HCT116 (cell line): ENCODE measurements around the gene YTHDC2. TPM values are rescaled to one million over a fixed set of nuclear protein-coding genes. Genes with fewer than 3 reads are reported as not detected.

Experiments
- ATAC-seq: fragments of 200-7000 bp; cut with Tn5 transposase; 2 replicates; pipeline ENCODE4 v1.9.1; 2020; ENCODE audit warnings: mild to moderate bottlenecking, moderate library complexity
- BruUV-seq: library from RNA; stranded (reverse); fragments of 400-500 nt; replicated peaks from 2 replicates; lab custom pipeline; 2021; lab: Mats Ljungman, UMichigan
- CTCF ChIA-PET: fragments of 300-600 bp; sonication (Branson Sonifier 250); formaldehyde crosslinking; loops from one replicate; lab custom pipeline; 2021; ENCODE audit warnings: antibody characterized with exemption; lab: Charles Lee
- POLR2A ChIA-PET: fragments of 300-600, 350-600 bp; sonication (Branson Sonifier 250); formaldehyde crosslinking; loops from one replicate; lab custom pipeline; 2021; ENCODE audit warnings: antibody characterized with exemption; lab: Charles Lee
- RAD21 ChIA-PET, 2 experiments: fragments of 300-600 bp; sonication (Branson Sonifier 250); formaldehyde crosslinking; loops; one replicate each; lab custom pipeline; 2023; ENCODE audit warnings: low total read pairs in 2 of 2; ENCODE audit not compliant: uncharacterized antibody in 2 of 2, unreplicated experiment in 2 of 2, low non-redundant PET in 1 of 2; lab: Charles Lee
- DNase-seq: peaks from one replicate; pipeline ENCODE4 v3.0.0-alpha.2; 2010; ENCODE audit warnings: low read depth, low spot score
- H2AFZ ChIP-seq: fragments of 200-600 bp; shearing (Covaris generic), sonication (generic); 2 replicates; pipeline ENCODE4 v1.6.1; 2017; ENCODE audit warnings: low read depth, mixed run types, mixed read lengths, antibody characterized with exemption, low read length; ENCODE audit not compliant: poor library complexity, severe bottlenecking
- H3K27ac ChIP-seq: 2 replicates; pipeline ENCODE4 v1.5.1; 2012; ENCODE audit warnings: low read depth, low read length
- H3K27me3 ChIP-seq: fragments of 200-600 bp; sonication (generic); 2 replicates; pipeline ENCODE4 v1.6.1; 2016; ENCODE audit warnings: mixed run types, low read length, mixed read lengths; ENCODE audit not compliant: insufficient read depth
- H3K36me3 ChIP-seq, 2 experiments: fragments of 200-500 bp in 1 of 2; fragments of 200-600 bp in 1 of 2; sonication (Bioruptor generic) in 1 of 2; sonication (generic) in 1 of 2; 2 replicates each; pipeline versions ENCODE4 v1.5.1 to v1.6.1; 2014 to 2016; ENCODE audit warnings: low read length in 2 of 2, inconsistent platforms in 1 of 2, mixed read lengths in 1 of 2, mixed run types in 1 of 2; ENCODE audit not compliant: insufficient read depth in 2 of 2, control insufficient read depth in 1 of 2
- H3K4me1 ChIP-seq, 2 experiments: fragments of 200-600 bp in 1 of 2; sonication (generic) in 1 of 2; 2 replicates each; pipeline versions ENCODE4 v1.5.1 to v1.6.1; 2012 to 2017; ENCODE audit warnings: low read length in 2 of 2, inconsistent platforms in 1 of 2, mild to moderate bottlenecking in 1 of 2, mixed read lengths in 1 of 2, mixed run types in 1 of 2, moderate library complexity in 1 of 2; ENCODE audit not compliant: insufficient read depth in 2 of 2, control insufficient read depth in 1 of 2
- H3K4me2 ChIP-seq: fragments of 200-600 bp; sonication (generic); 2 replicates; pipeline ENCODE4 v1.6.1; 2017; ENCODE audit warnings: mixed run types, low read length, mixed read lengths
- H3K4me3 ChIP-seq, 2 experiments: fragments of 200-600 bp in 1 of 2; sonication (generic) in 1 of 2; replicated peaks in 1 of 2; 2 replicates each; pipeline ENCODE4 v1.5.1; 2011 to 2016; ENCODE audit warnings: low read length in 2 of 2, control low read depth in 1 of 2, low read depth in 1 of 2, mild to moderate bottlenecking in 1 of 2, mixed read lengths in 1 of 2, mixed run types in 1 of 2
- H3K79me2 ChIP-seq: fragments of 200-600 bp; sonication (generic); 2 replicates; pipeline ENCODE4 v1.6.1; 2017; ENCODE audit warnings: mild to moderate bottlenecking, mixed run types, low read length, moderate library complexity, mixed read lengths; ENCODE audit not compliant: insufficient read depth
- H3K9ac ChIP-seq: fragments of 200-600 bp; sonication (generic); 2 replicates; pipeline ENCODE4 v1.6.1; 2016; ENCODE audit warnings: low read length, mixed read lengths
- H3K9me2 ChIP-seq: fragments of 200-600 bp; sonication (generic), shearing (Covaris generic); 2 replicates; pipeline ENCODE4 v1.6.1; 2017; ENCODE audit warnings: mixed run types, mild to moderate bottlenecking, moderate library complexity; ENCODE audit not compliant: insufficient read depth
- H3K9me3 ChIP-seq, 2 experiments: fragments of 200-500 bp in 1 of 2; fragments of 200-600 bp in 1 of 2; sonication (Bioruptor generic) in 1 of 2; sonication (generic) in 1 of 2; 2 replicates each; pipeline ENCODE4 v1.6.1; 2014 to 2017; ENCODE audit warnings: low read length in 2 of 2, mixed read lengths in 2 of 2, inconsistent platforms in 1 of 2, low read depth in 1 of 2, mild to moderate bottlenecking in 1 of 2, mixed run types in 1 of 2, moderate library complexity in 1 of 2; ENCODE audit not compliant: control insufficient read depth in 1 of 2, insufficient read depth in 1 of 2
- H4K20me1 ChIP-seq: fragments of 200-600 bp; sonication (generic), shearing (Covaris generic); 2 replicates; pipeline ENCODE4 v1.6.1; 2017; ENCODE audit warnings: mixed run types, mild to moderate bottlenecking, moderate library complexity; ENCODE audit not compliant: insufficient read depth
- EGR1 ChIP-seq: IDR thresholded peaks from 2 replicates; pipeline ENCODE4 v1.6.1; 2012; ENCODE audit warnings: low read depth
- ELF1 ChIP-seq: IDR thresholded peaks from 2 replicates; pipeline ENCODE4 v1.6.1; 2012; ENCODE audit warnings: low read depth, borderline replicate concordance
- FOSL1 ChIP-seq: IDR thresholded peaks from 2 replicates; pipeline ENCODE4 v1.6.1; 2012; ENCODE audit warnings: low read depth
- JUND ChIP-seq: IDR thresholded peaks from 2 replicates; pipeline ENCODE4 v1.6.1; 2012
- POLR2AphosphoS5 ChIP-seq: IDR thresholded peaks from 2 replicates; pipeline ENCODE4 v1.6.1; 2011; ENCODE audit warnings: mild to moderate bottlenecking, low read depth, low read length, moderate library complexity
- SIN3A ChIP-seq: IDR thresholded peaks from 2 replicates; pipeline ENCODE4 v1.6.1; 2012; ENCODE audit warnings: low read depth
- TCF7L2 ChIP-seq: IDR thresholded peaks from 2 replicates; pipeline ENCODE4 v1.7.0; 2011; ENCODE audit warnings: borderline replicate concordance, inconsistent platforms; ENCODE audit not compliant: insufficient read depth, insufficient read length; ENCODE audit errors: extremely low read depth
- ZFX ChIP-seq: fragments of 450-650 bp; IDR thresholded peaks from 2 replicates; pipeline ENCODE4 v1.6.1; 2017
- intact Hi-C: fragments of 100-400 bp; cut with micrococcal nuclease; formaldehyde crosslinking; loops from 2 replicates; pipeline ENCODE4 v1.10.0; 2022
- total RNA-seq: library from RNA; stranded (reverse); gene quantifications from one replicate; pipeline ENCODE4 v1.2.1, GENCODE V29; 2021; ENCODE audit not compliant: unreplicated experiment
- TF ChIP-seq, protein P1 (sequence below): IDR thresholded peaks from 2 replicates; pipeline ENCODE4 v1.6.1; 2012; ENCODE audit warnings: low read depth
- TF ChIP-seq, protein P2 (sequence below): IDR thresholded peaks from 2 replicates; pipeline ENCODE4 v1.6.1; 2012
- TF ChIP-seq, protein P3 (sequence below): IDR thresholded peaks from 2 replicates; pipeline ENCODE4 v1.6.1; 2012

YTHDC2 gene
- total RNA-seq, 1 experiment from 2014 or later = 22.2 TPM

DNA sequence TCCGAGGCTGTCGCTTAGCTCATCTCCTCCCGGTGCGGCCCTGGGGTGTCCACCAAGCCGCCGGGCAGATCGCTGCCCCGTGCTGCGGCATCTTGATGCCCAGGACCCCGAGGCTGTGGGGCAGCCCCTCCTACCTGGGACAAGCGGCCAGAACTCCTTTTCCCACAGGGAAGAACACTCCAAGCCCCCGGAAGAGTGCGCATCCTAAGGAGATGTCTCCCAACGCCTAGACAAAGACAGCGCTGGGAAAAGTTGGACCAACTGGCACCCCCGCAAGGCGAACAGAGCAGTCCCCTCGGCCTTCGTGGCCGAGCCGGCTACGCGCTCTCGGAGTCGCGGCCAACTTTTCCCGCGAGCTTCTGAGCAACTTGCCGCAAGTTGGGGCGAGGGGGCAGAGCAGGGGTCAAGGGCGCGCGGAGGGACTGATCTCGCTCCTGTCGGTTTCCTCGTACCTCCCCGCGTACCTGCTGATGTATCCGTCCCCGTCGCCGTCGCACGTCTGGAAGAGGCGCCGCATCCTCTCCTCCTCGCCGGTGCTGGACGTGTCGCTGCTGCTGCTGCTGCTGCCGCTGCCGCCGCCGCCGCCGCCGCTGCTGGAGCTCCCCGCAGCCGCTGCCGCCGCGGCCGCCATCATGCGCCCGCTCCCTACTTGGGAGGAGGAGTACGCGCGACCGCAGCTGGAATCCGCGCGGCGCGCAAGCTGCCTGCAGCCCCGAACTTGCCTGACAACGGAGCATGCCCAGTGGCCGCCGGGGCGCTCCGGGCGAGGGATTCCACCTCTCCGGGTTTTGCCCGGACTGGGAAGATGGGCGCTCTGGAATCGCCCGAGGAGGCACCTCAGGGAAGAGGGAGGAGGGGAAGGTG, 25.5 kb upstream of the YTHDC2 start, which contains the start of gene MCC (continued):
- TF ChIP-seq, protein P1, sequence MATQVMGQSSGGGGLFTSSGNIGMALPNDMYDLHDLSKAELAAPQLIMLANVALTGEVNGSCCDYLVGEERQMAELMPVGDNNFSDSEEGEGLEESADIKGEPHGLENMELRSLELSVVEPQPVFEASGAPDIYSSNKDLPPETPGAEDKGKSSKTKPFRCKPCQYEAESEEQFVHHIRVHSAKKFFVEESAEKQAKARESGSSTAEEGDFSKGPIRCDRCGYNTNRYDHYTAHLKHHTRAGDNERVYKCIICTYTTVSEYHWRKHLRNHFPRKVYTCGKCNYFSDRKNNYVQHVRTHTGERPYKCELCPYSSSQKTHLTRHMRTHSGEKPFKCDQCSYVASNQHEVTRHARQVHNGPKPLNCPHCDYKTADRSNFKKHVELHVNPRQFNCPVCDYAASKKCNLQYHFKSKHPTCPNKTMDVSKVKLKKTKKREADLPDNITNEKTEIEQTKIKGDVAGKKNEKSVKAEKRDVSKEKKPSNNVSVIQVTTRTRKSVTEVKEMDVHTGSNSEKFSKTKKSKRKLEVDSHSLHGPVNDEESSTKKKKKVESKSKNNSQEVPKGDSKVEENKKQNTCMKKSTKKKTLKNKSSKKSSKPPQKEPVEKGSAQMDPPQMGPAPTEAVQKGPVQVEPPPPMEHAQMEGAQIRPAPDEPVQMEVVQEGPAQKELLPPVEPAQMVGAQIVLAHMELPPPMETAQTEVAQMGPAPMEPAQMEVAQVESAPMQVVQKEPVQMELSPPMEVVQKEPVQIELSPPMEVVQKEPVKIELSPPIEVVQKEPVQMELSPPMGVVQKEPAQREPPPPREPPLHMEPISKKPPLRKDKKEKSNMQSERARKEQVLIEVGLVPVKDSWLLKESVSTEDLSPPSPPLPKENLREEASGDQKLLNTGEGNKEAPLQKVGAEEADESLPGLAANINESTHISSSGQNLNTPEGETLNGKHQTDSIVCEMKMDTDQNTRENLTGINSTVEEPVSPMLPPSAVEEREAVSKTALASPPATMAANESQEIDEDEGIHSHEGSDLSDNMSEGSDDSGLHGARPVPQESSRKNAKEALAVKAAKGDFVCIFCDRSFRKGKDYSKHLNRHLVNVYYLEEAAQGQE = no peak
- TF ChIP-seq JUND = no peak; the same call in 1 of the 2 replicates

DNA sequence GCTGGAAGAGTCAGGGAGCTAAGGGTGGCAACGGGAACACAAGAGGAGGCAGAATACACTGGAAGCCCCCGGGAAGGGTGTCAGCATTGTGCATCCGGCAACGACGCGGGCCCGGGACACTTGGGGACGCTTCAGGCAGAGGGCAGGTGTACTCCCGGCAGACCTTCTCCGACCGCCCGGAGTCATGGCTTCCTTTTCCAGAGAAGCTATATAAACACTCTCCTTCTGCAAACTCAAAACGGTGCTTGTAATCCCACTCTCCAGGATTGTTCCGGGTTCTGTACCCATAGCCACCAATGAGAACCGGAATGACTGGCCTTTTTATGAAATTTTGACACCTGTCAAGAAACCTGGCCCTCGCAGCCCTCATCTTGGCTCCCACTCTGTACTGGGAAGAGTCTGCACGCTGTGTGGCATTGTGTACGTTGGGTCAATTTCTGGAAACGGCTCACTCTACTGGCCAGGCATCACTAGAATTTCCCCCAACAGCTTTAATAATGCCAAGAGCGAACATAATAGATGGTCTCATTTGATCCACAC, 24.8 kb upstream of the YTHDC2 start:
- H3K9me3 ChIP-seq = peaks cover 0 to 15% of the 10 kb centered on the region in 2 experiments; a peak in 1 of 4 replicates
- ChIA-PET RAD21 (interaction anchor here in 1 of 2 experiments (0.8 kb wide), 1 partner anchor 152 kb away, joined by 4 read pairs; no protein-coding TSS in a partner anchor), POLR2A (no interaction called here), CTCF (interaction anchor here (1.9 kb wide), 1 partner anchor 493 kb away, joined by 5 read pairs; no protein-coding TSS in a partner anchor)
- ATAC-seq (peak; percentile 46), DNase-seq (peak; percentile 8)
- peak overlapping the region; percentile 72 to 74 for H3K4me3 ChIP-seq
- H3K27ac ChIP-seq = peak overlapping the region; percentile 36
- H3K4me2 ChIP-seq = peak overlapping the region; percentile 98
- no TSS peak for BruUV-seq
- TF ChIP-seq POLR2AphosphoS5 (no peak), EGR1 (no peak), ELF1 (no peak), SIN3A (no peak), FOSL1 (no peak), TCF7L2 (no peak), ZFX (no peak)
- TF ChIP-seq, protein P2, sequence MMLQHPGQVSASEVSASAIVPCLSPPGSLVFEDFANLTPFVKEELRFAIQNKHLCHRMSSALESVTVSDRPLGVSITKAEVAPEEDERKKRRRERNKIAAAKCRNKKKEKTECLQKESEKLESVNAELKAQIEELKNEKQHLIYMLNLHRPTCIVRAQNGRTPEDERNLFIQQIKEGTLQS = no peak
- TF ChIP-seq, protein P3, sequence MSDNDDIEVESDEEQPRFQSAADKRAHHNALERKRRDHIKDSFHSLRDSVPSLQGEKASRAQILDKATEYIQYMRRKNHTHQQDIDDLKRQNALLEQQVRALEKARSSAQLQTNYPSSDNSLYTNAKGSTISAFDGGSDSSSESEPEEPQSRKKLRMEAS = no peak
- H3K27me3 ChIP-seq = no peaks in the 10 kb centered on the region
- H3K9ac ChIP-seq = peak overlapping the region; percentile 58
- intact Hi-C loops = loop anchor here (5.0 kb wide), 1 partner anchor 111 kb away; no protein-coding TSS in a partner anchor
- peak overlapping the region; percentile 95 for H2AFZ ChIP-seq
- no peaks in the 10 kb centered on the region for H3K79me2 ChIP-seq
- H3K36me3 ChIP-seq = no peaks in the 10 kb centered on the region
- no peaks in the 10 kb centered on the region for H3K9me2 ChIP-seq
- no peaks in the 10 kb centered on the region for H4K20me1 ChIP-seq
- peaks cover 12 to 16% of the 10 kb centered on the region in 2 experiments for H3K4me1 ChIP-seq
